SK-N-SH treated with all-trans-retinoic acid at 6 μM for 48 hours (cell line): ENCODE results near the gene CBX1.

Experiments used
- ATAC-seq: fragments of 200-7000 bp; cut with Tn5 transposase; 3 replicates; pipeline ENCODE4 v1.9.1; 2020; ENCODE audit warnings: mild to moderate bottlenecking, moderate library complexity
- ARNTL ChIP-seq: fragments of 450-650 bp; formaldehyde crosslinking; IDR thresholded peaks from 2 replicates; pipeline ENCODE4 v1.5.0; 2020; ENCODE audit warnings: low read depth, mild to moderate bottlenecking, moderate library complexity, borderline replicate concordance
- BACH2 ChIP-seq: fragments of 250-450 bp; sonication (Bioruptor Pico); IDR thresholded peaks from 2 replicates; pipeline ENCODE4 v1.9.0; 2021; ENCODE audit warnings: mild to moderate bottlenecking, borderline replicate concordance
- CSDC2 ChIP-seq: fragments of 250-450 bp; sonication (Bioruptor Pico); IDR thresholded peaks from 2 replicates; pipeline ENCODE4 v1.5.0; 2020; ENCODE audit warnings: mild to moderate bottlenecking, moderate library complexity
- ESRRG ChIP-seq: fragments of 250-450 bp; sonication (Bioruptor Pico); IDR thresholded peaks from 2 replicates; pipeline ENCODE4 v1.6.1; 2021; ENCODE audit warnings: mild to moderate bottlenecking
- GLIS3 ChIP-seq: fragments of 250-450 bp; sonication (Bioruptor Pico); IDR thresholded peaks from 2 replicates; pipeline ENCODE4 v1.5.0; 2020; ENCODE audit warnings: mild to moderate bottlenecking, moderate library complexity
- ISL1 ChIP-seq: fragments of 250-450 bp; sonication (Bioruptor Pico); IDR thresholded peaks from 2 replicates; pipeline ENCODE4 v2.1.2; 2022; ENCODE audit warnings: mild to moderate bottlenecking, moderate library complexity
- OSR1 ChIP-seq: fragments of 250-450 bp; sonication (Bioruptor Pico); IDR thresholded peaks from 2 replicates; pipeline ENCODE4 v1.8.0; 2022; ENCODE audit warnings: moderate library complexity, mild to moderate bottlenecking, inconsistent platforms
- PPARA ChIP-seq: fragments of 250-450 bp; sonication (Bioruptor Pico); IDR thresholded peaks from 2 replicates; pipeline ENCODE4 v1.5.0; 2020; ENCODE audit warnings: mild to moderate bottlenecking, borderline replicate concordance
- RARB ChIP-seq: fragments of 250-450 bp; sonication (Bioruptor Pico); IDR thresholded peaks from 2 replicates; pipeline ENCODE4 v1.8.0; 2021; ENCODE audit warnings: mild to moderate bottlenecking, moderate library complexity
- SNAI2 ChIP-seq: fragments of 250-450 bp; sonication (Bioruptor Pico); IDR thresholded peaks from 2 replicates; pipeline ENCODE4 v1.5.0; 2020; ENCODE audit warnings: mild to moderate bottlenecking, moderate library complexity
- TCF4 ChIP-seq: fragments of 250-450 bp; sonication (Bioruptor Pico); IDR thresholded peaks from 2 replicates; pipeline ENCODE4 v1.8.0; 2021; ENCODE audit warnings: mild to moderate bottlenecking, moderate library complexity, borderline replicate concordance
- TOX ChIP-seq: fragments of 250-450 bp; sonication (Bioruptor Pico); IDR thresholded peaks from 2 replicates; pipeline ENCODE4 v1.8.0; 2021; ENCODE audit warnings: mild to moderate bottlenecking, moderate library complexity, borderline replicate concordance
- ZC3H10 ChIP-seq: fragments of 250-450 bp; sonication (Bioruptor Pico); IDR thresholded peaks from 2 replicates; pipeline ENCODE4 v1.5.1; 2021; ENCODE audit warnings: mild to moderate bottlenecking, moderate library complexity
- ZFP3 ChIP-seq: fragments of 250-450 bp; sonication (Bioruptor Pico); IDR thresholded peaks from 2 replicates; pipeline ENCODE4 v1.5.0; 2020; ENCODE audit warnings: mild to moderate bottlenecking, moderate library complexity
- ZNF565 ChIP-seq: fragments of 450-650 bp; formaldehyde crosslinking; conservative IDR thresholded peaks from 2 replicates; pipeline ENCODE4 v1.5.0; 2020; ENCODE audit warnings: low read depth, mild to moderate bottlenecking, moderate library complexity
- ZNF70 ChIP-seq: fragments of 450-650 bp; formaldehyde crosslinking; IDR thresholded peaks from 2 replicates; pipeline ENCODE4 v1.5.0; 2020; ENCODE audit warnings: mild to moderate bottlenecking, moderate library complexity
- ZNF8 ChIP-seq: fragments of 450-650 bp; formaldehyde crosslinking; IDR thresholded peaks from 2 replicates; pipeline ENCODE4 v1.5.0; 2020; ENCODE audit warnings: mild to moderate bottlenecking, moderate library complexity
- TF ChIP-seq, protein P1 (sequence below): fragments of 250-450 bp; sonication (Bioruptor Pico); IDR thresholded peaks from 2 replicates; pipeline ENCODE4 v1.5.1; 2020; ENCODE audit warnings: low read depth, mild to moderate bottlenecking, moderate library complexity
- TF ChIP-seq, protein P2 (sequence below): fragments of 250-450 bp; sonication (Bioruptor Pico); IDR thresholded peaks from 2 replicates; pipeline ENCODE4 v1.8.0; 2021; ENCODE audit warnings: low read depth, mild to moderate bottlenecking, moderate library complexity, borderline replicate concordance
- TF ChIP-seq, protein P3 (sequence below): fragments of 250-450 bp; sonication (Bioruptor Pico); IDR thresholded peaks from 2 replicates; pipeline ENCODE4 v1.5.0; 2020; ENCODE audit warnings: mild to moderate bottlenecking, moderate library complexity
- TF ChIP-seq, protein P4 (sequence below): fragments of 250-450 bp; sonication (Bioruptor Pico); IDR thresholded peaks from 2 replicates; pipeline ENCODE4 v1.5.1; 2021; ENCODE audit warnings: mild to moderate bottlenecking, moderate library complexity
- TF ChIP-seq, protein P5 (sequence below): fragments of 250-450 bp; sonication (Bioruptor Pico); IDR thresholded peaks from 2 replicates; pipeline ENCODE4 v1.8.0; 2020; ENCODE audit warnings: mild to moderate bottlenecking, moderate library complexity, borderline replicate concordance

CBX1 gene

DNA sequence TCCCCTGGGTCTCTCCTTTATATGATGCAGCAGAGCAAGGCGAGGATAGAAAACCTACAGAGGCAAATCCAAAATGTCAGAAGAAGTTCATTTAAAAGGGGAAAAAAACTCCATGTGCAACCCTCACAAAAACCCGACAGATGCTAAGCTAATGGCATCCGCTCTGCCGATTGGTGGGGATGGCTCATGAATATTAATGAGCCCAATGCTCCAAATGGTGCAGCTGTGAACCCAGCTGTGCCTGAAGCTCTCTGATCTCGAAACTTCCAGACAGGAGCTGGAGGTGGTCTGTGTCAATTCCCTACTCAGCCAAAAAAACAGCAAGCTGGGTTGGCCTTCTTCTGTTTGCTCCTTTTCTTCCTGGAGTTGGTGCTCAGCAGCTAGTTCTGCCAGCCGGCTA is 21.8 kb upstream of the CBX1 start:
- no peak for ATAC-seq

DNA sequence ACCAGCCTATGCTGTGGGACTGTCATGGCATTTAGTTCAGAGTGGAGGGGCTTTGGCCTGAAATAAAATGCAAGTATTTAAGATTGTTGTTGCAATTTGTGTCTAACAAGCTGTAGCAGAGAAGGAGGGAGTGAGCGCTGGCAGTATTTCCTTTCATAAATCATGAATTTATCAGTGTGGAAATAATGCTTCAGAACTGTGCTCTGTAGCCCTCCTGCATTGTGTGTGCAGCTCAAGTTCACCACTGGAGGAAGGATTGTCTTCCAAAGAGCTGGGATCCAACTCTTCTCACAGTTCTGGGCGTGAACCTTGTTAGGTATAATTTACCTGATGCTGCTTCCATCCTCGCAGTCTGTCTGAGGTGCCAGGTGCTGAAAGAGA is 21.4 kb upstream of the CBX1 start:
- ATAC-seq, result no peak
- TF ChIP-seq OSR1 (CRISPR knock-in tag) (no peak), ZNF565 (CRISPR knock-in tag) (no peak), SNAI2 (CRISPR knock-in tag) (no peak), PPARA (no peak), ZNF70 (CRISPR knock-in tag) (no peak), TCF4 (no peak), ARNTL (CRISPR knock-in tag) (no peak), ISL1 (CRISPR knock-in tag) (no peak), ZFP3 (CRISPR knock-in tag) (no peak), ESRRG (CRISPR knock-in tag) (no peak), ZNF8 (CRISPR knock-in tag) (no peak)
- TF ChIP-seq, protein P1, sequence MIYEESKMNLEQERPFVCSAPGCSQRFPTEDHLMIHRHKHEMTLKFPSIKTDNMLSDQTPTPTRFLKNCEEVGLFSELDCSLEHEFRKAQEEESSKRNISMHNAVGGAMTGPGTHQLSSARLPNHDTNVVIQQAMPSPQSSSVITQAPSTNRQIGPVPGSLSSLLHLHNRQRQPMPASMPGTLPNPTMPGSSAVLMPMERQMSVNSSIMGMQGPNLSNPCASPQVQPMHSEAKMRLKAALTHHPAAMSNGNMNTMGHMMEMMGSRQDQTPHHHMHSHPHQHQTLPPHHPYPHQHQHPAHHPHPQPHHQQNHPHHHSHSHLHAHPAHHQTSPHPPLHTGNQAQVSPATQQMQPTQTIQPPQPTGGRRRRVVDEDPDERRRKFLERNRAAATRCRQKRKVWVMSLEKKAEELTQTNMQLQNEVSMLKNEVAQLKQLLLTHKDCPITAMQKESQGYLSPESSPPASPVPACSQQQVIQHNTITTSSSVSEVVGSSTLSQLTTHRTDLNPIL (CRISPR knock-in tag), result no peak
- TF ChIP-seq, protein P2, sequence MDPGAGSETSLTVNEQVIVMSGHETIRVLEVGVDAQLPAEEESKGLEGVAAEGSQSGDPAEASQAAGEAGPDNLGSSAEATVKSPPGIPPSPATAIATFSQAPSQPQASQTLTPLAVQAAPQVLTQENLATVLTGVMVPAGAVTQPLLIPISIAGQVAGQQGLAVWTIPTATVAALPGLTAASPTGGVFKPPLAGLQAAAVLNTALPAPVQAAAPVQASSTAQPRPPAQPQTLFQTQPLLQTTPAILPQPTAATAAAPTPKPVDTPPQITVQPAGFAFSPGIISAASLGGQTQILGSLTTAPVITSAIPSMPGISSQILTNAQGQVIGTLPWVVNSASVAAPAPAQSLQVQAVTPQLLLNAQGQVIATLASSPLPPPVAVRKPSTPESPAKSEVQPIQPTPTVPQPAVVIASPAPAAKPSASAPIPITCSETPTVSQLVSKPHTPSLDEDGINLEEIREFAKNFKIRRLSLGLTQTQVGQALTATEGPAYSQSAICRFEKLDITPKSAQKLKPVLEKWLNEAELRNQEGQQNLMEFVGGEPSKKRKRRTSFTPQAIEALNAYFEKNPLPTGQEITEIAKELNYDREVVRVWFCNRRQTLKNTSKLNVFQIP (CRISPR knock-in tag), result no peak
- TF ChIP-seq, protein P3, sequence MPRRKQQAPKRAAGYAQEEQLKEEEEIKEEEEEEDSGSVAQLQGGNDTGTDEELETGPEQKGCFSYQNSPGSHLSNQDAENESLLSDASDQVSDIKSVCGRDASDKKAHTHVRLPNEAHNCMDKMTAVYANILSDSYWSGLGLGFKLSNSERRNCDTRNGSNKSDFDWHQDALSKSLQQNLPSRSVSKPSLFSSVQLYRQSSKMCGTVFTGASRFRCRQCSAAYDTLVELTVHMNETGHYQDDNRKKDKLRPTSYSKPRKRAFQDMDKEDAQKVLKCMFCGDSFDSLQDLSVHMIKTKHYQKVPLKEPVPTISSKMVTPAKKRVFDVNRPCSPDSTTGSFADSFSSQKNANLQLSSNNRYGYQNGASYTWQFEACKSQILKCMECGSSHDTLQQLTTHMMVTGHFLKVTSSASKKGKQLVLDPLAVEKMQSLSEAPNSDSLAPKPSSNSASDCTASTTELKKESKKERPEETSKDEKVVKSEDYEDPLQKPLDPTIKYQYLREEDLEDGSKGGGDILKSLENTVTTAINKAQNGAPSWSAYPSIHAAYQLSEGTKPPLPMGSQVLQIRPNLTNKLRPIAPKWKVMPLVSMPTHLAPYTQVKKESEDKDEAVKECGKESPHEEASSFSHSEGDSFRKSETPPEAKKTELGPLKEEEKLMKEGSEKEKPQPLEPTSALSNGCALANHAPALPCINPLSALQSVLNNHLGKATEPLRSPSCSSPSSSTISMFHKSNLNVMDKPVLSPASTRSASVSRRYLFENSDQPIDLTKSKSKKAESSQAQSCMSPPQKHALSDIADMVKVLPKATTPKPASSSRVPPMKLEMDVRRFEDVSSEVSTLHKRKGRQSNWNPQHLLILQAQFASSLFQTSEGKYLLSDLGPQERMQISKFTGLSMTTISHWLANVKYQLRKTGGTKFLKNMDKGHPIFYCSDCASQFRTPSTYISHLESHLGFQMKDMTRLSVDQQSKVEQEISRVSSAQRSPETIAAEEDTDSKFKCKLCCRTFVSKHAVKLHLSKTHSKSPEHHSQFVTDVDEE (CRISPR knock-in tag), result no peak

More for the DNA sequence above, 21.8 kb upstream of the CBX1 start:
- TF ChIP-seq PPARA (no peak), ZNF565 (CRISPR knock-in tag) (no peak), SNAI2 (CRISPR knock-in tag) (no peak), ESRRG (CRISPR knock-in tag) (no peak), ZNF70 (CRISPR knock-in tag) (no peak), ISL1 (CRISPR knock-in tag) (no peak), OSR1 (CRISPR knock-in tag) (no peak), GLIS3 (CRISPR knock-in tag) (no peak), TOX (CRISPR knock-in tag) (no peak), TCF4 (no peak), RARB (CRISPR knock-in tag) (no peak), ZC3H10 (CRISPR knock-in tag) (no peak), ARNTL (CRISPR knock-in tag) (no peak), ZNF8 (CRISPR knock-in tag) (no peak), CSDC2 (CRISPR knock-in tag) (no peak), BACH2 (CRISPR knock-in tag) (no peak)
- TF ChIP-seq, protein P4, sequence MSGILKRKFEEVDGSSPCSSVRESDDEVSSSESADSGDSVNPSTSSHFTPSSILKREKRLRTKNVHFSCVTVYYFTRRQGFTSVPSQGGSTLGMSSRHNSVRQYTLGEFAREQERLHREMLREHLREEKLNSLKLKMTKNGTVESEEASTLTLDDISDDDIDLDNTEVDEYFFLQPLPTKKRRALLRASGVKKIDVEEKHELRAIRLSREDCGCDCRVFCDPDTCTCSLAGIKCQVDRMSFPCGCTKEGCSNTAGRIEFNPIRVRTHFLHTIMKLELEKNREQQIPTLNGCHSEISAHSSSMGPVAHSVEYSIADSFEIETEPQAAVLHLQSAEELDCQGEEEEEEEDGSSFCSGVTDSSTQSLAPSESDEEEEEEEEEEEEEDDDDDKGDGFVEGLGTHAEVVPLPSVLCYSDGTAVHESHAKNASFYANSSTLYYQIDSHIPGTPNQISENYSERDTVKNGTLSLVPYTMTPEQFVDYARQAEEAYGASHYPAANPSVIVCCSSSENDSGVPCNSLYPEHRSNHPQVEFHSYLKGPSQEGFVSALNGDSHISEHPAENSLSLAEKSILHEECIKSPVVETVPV (CRISPR knock-in tag), result no peak
- TF ChIP-seq, protein P2 (CRISPR knock-in tag), result no peak
- TF ChIP-seq, protein P5, sequence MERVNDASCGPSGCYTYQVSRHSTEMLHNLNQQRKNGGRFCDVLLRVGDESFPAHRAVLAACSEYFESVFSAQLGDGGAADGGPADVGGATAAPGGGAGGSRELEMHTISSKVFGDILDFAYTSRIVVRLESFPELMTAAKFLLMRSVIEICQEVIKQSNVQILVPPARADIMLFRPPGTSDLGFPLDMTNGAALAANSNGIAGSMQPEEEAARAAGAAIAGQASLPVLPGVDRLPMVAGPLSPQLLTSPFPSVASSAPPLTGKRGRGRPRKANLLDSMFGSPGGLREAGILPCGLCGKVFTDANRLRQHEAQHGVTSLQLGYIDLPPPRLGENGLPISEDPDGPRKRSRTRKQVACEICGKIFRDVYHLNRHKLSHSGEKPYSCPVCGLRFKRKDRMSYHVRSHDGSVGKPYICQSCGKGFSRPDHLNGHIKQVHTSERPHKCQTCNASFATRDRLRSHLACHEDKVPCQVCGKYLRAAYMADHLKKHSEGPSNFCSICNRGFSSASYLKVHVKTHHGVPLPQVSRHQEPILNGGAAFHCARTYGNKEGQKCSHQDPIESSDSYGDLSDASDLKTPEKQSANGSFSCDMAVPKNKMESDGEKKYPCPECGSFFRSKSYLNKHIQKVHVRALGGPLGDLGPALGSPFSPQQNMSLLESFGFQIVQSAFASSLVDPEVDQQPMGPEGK (CRISPR knock-in tag), result no peak
- TF ChIP-seq, protein P3 (CRISPR knock-in tag), result no peak
